A549 (cell line): ENCODE measurements around the gene CWC25. TPM values are rescaled to one million over a fixed set of nuclear protein-coding genes. Genes with fewer than 3 reads are reported as not detected.

Experiments used
- ATAC-seq, 2 experiments: fragments of 200-7000 bp in 1 of 2; fragments of >200 bp in 1 of 2; cut with Nextera tagmentation in 1 of 2; cut with Tn5 transposase in 1 of 2; 3 replicates each; pipeline versions ENCODE4 v1.8.0 to v1.9.1; 2018 to 2020; ENCODE audit warnings: mild to moderate bottlenecking in 1 of 2, moderate library complexity in 1 of 2
- CTCF ChIA-PET: fragments of 300-600 bp; sonication (Branson Sonifier 250); formaldehyde crosslinking; extraction: SDS; loops from one replicate; lab custom pipeline; 2021; ENCODE audit warnings: antibody characterized with exemption, inconsistent platforms; lab: Yijun Ruan, JAX
- POLR2A ChIA-PET: fragments of 350-600 bp; formaldehyde crosslinking; extraction: SDS; loops from one replicate; lab custom pipeline; 2021; ENCODE audit warnings: antibody characterized with exemption, inconsistent platforms; lab: Yijun Ruan, JAX
- DNase-seq, 2 experiments: peaks; one replicate each; pipeline versions ENCODE4 v3.0.0 to v3.0.0-alpha.2; 2011 to 2016; ENCODE audit warnings: low read depth in 1 of 2, low spot score in 1 of 2
- FAIRE-seq: peaks from 2 replicates; lab custom pipeline; 2011; peaks lifted over from hg19 to GRCh38; lab: Jason Lieb, UNC
- H3K27ac ChIP-seq, 2 experiments: fragments of >200 bp; sonication (Bioruptor Twin); formaldehyde crosslinking; 3 replicates each; pipeline ENCODE4 v1.5.1; 2016 to 2017
- H3K4me1 ChIP-seq: fragments of >200 bp; sonication (Bioruptor Twin); formaldehyde crosslinking; 3 replicates; pipeline ENCODE4 v1.6.1; 2016
- H3K4me2 ChIP-seq: fragments of >200 bp; sonication (Bioruptor Twin); formaldehyde crosslinking; 3 replicates; pipeline ENCODE4 v1.6.1; 2016
- H3K4me3 ChIP-seq: fragments of >200 bp; sonication (Bioruptor Twin); formaldehyde crosslinking; 3 replicates; pipeline ENCODE4 v1.5.1; 2016
- H3K9me3 ChIP-seq: fragments of >200 bp; sonication (Bioruptor Twin); formaldehyde crosslinking; 3 replicates; pipeline ENCODE4 v1.6.1; 2016
- CTCF ChIP-seq: fragments of >200 bp; sonication (Bioruptor Twin); formaldehyde crosslinking; IDR thresholded peaks from 3 replicates; pipeline ENCODE4 v1.5.1; 2016
- EHF ChIP-seq: fragments of 250-450 bp; sonication (Bioruptor Pico); IDR thresholded peaks from 2 replicates; pipeline ENCODE4 v1.5.0; 2020; ENCODE audit warnings: mild to moderate bottlenecking
- FOSB ChIP-seq: fragments of 250-450 bp; sonication (Bioruptor Pico); IDR thresholded peaks from 2 replicates; pipeline ENCODE4 v1.5.0; 2020; ENCODE audit warnings: mild to moderate bottlenecking, moderate library complexity
- FOSL2 ChIP-seq, 2 experiments: fragments of 450-650 bp in 1 of 2; fragments of >200 bp in 1 of 2; sonication (Bioruptor Twin) in 1 of 2; formaldehyde crosslinking; IDR thresholded peaks; 2 replicates each; pipeline versions ENCODE4 v1.5.0 to v1.6.1; 2016 to 2020; ENCODE audit warnings: mild to moderate bottlenecking in 1 of 2, moderate library complexity in 1 of 2
- FOXS1 ChIP-seq: fragments of 250-450 bp; sonication (Bioruptor Pico); IDR thresholded peaks from 2 replicates; pipeline ENCODE4 v1.5.0; 2020; ENCODE audit warnings: mild to moderate bottlenecking, moderate library complexity
- GATA3 ChIP-seq: IDR thresholded peaks from 2 replicates; pipeline ENCODE4 v1.6.1; 2012; ENCODE audit warnings: borderline replicate concordance
- HOXA7 ChIP-seq: fragments of 250-450 bp; sonication (Bioruptor Pico); IDR thresholded peaks from 2 replicates; pipeline ENCODE4 v1.5.0; 2020; ENCODE audit warnings: mild to moderate bottlenecking, moderate library complexity
- JUN ChIP-seq, 2 experiments: fragments of >200 bp; sonication (Bioruptor Twin); formaldehyde crosslinking; IDR thresholded peaks; 2 replicates in 1 of 2; 3 replicates in 1 of 2; pipeline ENCODE4 v1.6.1; 2016 to 2017
- MAFK ChIP-seq: fragments of 450-650 bp; IDR thresholded peaks from 2 replicates; pipeline ENCODE4 v1.6.1; 2014; ENCODE audit not compliant: partially characterized antibody
- MAZ ChIP-seq: fragments of 150-350 bp; IDR thresholded peaks from 2 replicates; pipeline ENCODE4 v1.6.1; 2014; ENCODE audit warnings: antibody characterized with exemption, low read depth, low read length, borderline replicate concordance
- PHF8 ChIP-seq: fragments of 200-600 bp; sonication (generic); IDR thresholded peaks from 2 replicates; pipeline ENCODE4 v1.6.1; 2016; ENCODE audit warnings: low read depth, mild to moderate bottlenecking, antibody characterized with exemption, moderate library complexity, borderline replicate concordance
- POLR2AphosphoS2 ChIP-seq: conservative IDR thresholded peaks from 2 replicates; pipeline ENCODE4 v1.6.1; 2012; ENCODE audit warnings: low read length, improper control_type of control experiment, inconsistent platforms
- RNF2 ChIP-seq: fragments of 200-600 bp; sonication (generic); IDR thresholded peaks from 2 replicates; pipeline ENCODE4 v1.6.1; 2016; ENCODE audit warnings: low read depth, mild to moderate bottlenecking, antibody characterized with exemption, moderate library complexity, borderline replicate concordance
- TFCP2L1 ChIP-seq: fragments of 250-450 bp; sonication (Bioruptor Pico); IDR thresholded peaks from 2 replicates; pipeline ENCODE4 v1.5.0; 2021; ENCODE audit warnings: mild to moderate bottlenecking
- ZNF302 ChIP-seq: fragments of 250-450 bp; sonication (Bioruptor Pico); IDR thresholded peaks from 2 replicates; pipeline ENCODE4 v1.9.0; 2021; ENCODE audit warnings: inconsistent platforms, mild to moderate bottlenecking, moderate library complexity
- ZSCAN20 ChIP-seq: fragments of 250-450 bp; sonication (Bioruptor Pico); IDR thresholded peaks from 2 replicates; pipeline ENCODE4 v1.8.0; 2022; ENCODE audit warnings: mild to moderate bottlenecking, moderate library complexity
- WGBS: methylation state at CpG from one replicate; pipeline ENCODE4 v1.1.6; 2017; ENCODE audit errors: missing lambda C conversion rate; 5-methylcytosine and 5-hydroxymethylcytosine counted together
- polyA plus RNA-seq, 4 experiments: library from polyadenylated mRNA; depleted of rRNA in 3 of 4; stranded (reverse); fragments of >200 nt; fragmentation: RNase III in 1 of 4; extraction: RNeasy Plus Mini Kit Qiagen cat#74134 plus additional on column Dnase treatment in 1 of 4; gene quantifications; 2 replicates in 3 of 4; 3 replicates in 1 of 4; pipeline ENCODE4 v1.2.3, GENCODE V29; 2011 to 2017
- TF ChIP-seq, protein P1 (sequence below): fragments of 200-600 bp; sonication (generic); IDR thresholded peaks from 2 replicates; pipeline ENCODE4 v1.6.1; 2016; ENCODE audit warnings: antibody characterized with exemption, mild to moderate bottlenecking, moderate library complexity
- TF ChIP-seq, protein P2 (sequence below): fragments of >200 bp; sonication (Bioruptor Twin); formaldehyde crosslinking; IDR thresholded peaks from 2 replicates; pipeline ENCODE4 v1.6.1; 2016
- TF ChIP-seq, protein P3 (sequence below): fragments of 250-450 bp; sonication (Bioruptor Pico); IDR thresholded peaks from 2 replicates; pipeline ENCODE4 v1.5.0; 2020; ENCODE audit warnings: low read depth, mild to moderate bottlenecking, moderate library complexity

The CWC25 gene
- polyA plus RNA-seq, 2 of the 4 experiments (the other 2 are of a cell fraction): 23.1 to 34.5 TPM

GRCh38 chr17:38850374-38850773 lies 25.3 kb upstream of the CWC25 start:
- no peak for DNase-seq
- no peaks in the 10 kb centered on the region for H3K9me3 ChIP-seq
- no peak overlapping the region for H3K27ac ChIP-seq
- CTCF ChIA-PET: no interaction called here
- TF ChIP-seq POLR2AphosphoS2 (0 out of 2 replicates have a peak, but pooled peaks have one; percentile 41), MAZ (no peak)
- TF ChIP-seq, all 56 proteins: peak for 1
- POLR2A ChIA-PET: no interaction called here
- ATAC-seq (no peak), FAIRE-seq (no peak)
- H3K4me2 ChIP-seq: peak overlapping the region; percentile 94
- WGBS: 82% methylated on average over 7 of the region's 7 CpGs
- peaks cover 24% of the 10 kb centered on the region for H3K4me1 ChIP-seq
- peak overlapping the region; percentile 87; the same call in 2 of the 3 replicates for H3K4me3 ChIP-seq

DNA sequence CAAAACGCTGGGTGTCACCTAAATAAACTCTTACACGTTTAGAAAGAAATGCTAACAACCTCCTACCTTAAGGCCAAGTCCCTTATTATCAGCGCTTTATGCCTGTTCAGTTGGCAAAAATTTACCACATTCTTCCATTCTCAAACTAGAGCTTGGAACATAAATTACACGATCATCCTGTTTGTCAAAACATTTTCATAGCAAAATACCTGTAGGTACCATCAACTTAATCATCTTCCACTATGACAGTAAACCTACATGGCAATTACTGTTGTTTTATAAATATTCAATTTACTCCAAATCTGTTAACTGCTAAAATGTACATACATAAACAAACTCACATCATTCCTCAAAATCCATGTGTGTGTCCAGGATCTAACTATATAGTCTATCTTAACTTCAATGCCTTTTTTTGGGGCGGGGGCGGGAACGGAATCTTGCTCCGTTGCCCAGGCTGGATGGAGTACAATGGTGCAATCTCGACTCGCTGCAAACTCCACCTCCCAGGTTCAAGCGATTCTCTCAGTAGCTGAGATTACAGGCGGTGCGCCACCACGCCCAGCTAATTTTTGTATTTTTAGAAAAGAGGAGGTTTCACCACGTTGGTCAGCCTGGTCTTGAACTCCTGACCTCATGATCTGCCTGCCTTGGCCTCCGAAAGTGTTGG lies 24.0 kb upstream of the CWC25 start:
- FAIRE-seq (no peak), DNase-seq (no peak), ATAC-seq (no peak)
- no peak overlapping the region for H3K4me3 ChIP-seq
- ChIA-PET POLR2A (interaction anchor here (1.0 to 1.9 kb wide), 3 partner anchors 19 to 304 kb away, joined by 3 to 12 read pairs (median 7); partner anchors contain the start of gene LASP1), CTCF (interaction anchor here (0.6 to 1.6 kb wide), 4 partner anchors 22 to 304 kb away, joined by 3 to 4 read pairs (median 3); no protein-coding TSS in a partner anchor)
- TF ChIP-seq RNF2 (no peak), EHF (CRISPR knock-in tag) (0 out of 2 replicates have a peak, but pooled peaks have one; percentile 67), TFCP2L1 (CRISPR knock-in tag) (no peak), FOSB (CRISPR knock-in tag) (peak; percentile 46; the same call in 1 of the 2 replicates), HOXA7 (CRISPR knock-in tag) (peak; percentile 84), GATA3 (peak; percentile 13; the same call in 1 of the 2 replicates)
- peaks cover 21% of the 10 kb centered on the region for H3K4me1 ChIP-seq
- 85% methylated on average over 16 of the region's 16 CpGs for whole genome bisulfite sequencing
- H3K9me3 ChIP-seq: no peaks in the 10 kb centered on the region
- no peak overlapping the region for H3K27ac ChIP-seq
- H3K4me2 ChIP-seq: 0 out of 3 replicates have a peak overlapping the region, but pooled peaks have one; percentile 3

GRCh38 chr17:38848557-38848891 lies 23.4 kb upstream of the CWC25 start:
- Histone ChIP-seq H3K4me3 (no peak overlapping the region), H3K9me3 (no peaks in the 10 kb centered on the region), H3K27ac (no peak overlapping the region), H3K4me2 (no peak overlapping the region), H3K4me1 (peaks cover 21% of the 10 kb centered on the region)
- POLR2A ChIA-PET: interaction anchor here (0.8 to 1.9 kb wide), 4 partner anchors 19 to 304 kb away, joined by 3 to 12 read pairs (median 5); partner anchors contain the start of gene LASP1
- ATAC-seq: no peak
- 90% methylated on average over 1 of the region's 1 CpG for WGBS
- FAIRE-seq: no peak
- CTCF ChIA-PET: interaction anchor here (0.9 to 1.6 kb wide), 3 partner anchors 23 to 304 kb away, joined by 3 to 4 read pairs (median 3); no protein-coding TSS in a partner anchor
- DNase-seq: no peak
- TF ChIP-seq ZNF302 (CRISPR knock-in tag) (no peak), JUN (IDR thresholded peaks at IDR 0.05) (0 out of 5 replicates have a peak, but pooled peaks of 1 of the 2 experiments have one; percentile 18), POLR2AphosphoS2 (0 out of 2 replicates have a peak, but pooled peaks have one; percentile 18), PHF8 (no peak)

GRCh38 chr17:38844261-38844757 lies 19.2 kb upstream of the CWC25 start:
- FAIRE-seq (no peak), ATAC-seq (peak in 1 of 2 experiments; percentile 3; a peak in 1 of 6 replicates), DNase-seq (no peak)
- Histone ChIP-seq H3K27ac (no peak overlapping the region), H3K4me2 (no peak overlapping the region), H3K4me1 (no peaks in the 10 kb centered on the region), H3K9me3 (no peaks in the 10 kb centered on the region), H3K4me3 (no peak overlapping the region)
- 77% methylated on average over 13 of the region's 13 CpGs for WGBS
- ChIA-PET POLR2A (interaction anchor here (0.6 to 3.1 kb wide), 5 partner anchors 9 to 206 kb away, joined by 3 to 18 read pairs (median 6); partner anchors contain the start of genes LASP1 and RPL23), CTCF (interaction anchor here (0.7 to 1.7 kb wide), 3 partner anchors 9 to 400 kb away, joined by 3 to 4 read pairs (median 4); partner anchors contain the start of gene RPL23)
- TF ChIP-seq FOXS1 (CRISPR knock-in tag): no peak
- TF ChIP-seq MAFK: no peak
- TF ChIP-seq, protein P1, sequence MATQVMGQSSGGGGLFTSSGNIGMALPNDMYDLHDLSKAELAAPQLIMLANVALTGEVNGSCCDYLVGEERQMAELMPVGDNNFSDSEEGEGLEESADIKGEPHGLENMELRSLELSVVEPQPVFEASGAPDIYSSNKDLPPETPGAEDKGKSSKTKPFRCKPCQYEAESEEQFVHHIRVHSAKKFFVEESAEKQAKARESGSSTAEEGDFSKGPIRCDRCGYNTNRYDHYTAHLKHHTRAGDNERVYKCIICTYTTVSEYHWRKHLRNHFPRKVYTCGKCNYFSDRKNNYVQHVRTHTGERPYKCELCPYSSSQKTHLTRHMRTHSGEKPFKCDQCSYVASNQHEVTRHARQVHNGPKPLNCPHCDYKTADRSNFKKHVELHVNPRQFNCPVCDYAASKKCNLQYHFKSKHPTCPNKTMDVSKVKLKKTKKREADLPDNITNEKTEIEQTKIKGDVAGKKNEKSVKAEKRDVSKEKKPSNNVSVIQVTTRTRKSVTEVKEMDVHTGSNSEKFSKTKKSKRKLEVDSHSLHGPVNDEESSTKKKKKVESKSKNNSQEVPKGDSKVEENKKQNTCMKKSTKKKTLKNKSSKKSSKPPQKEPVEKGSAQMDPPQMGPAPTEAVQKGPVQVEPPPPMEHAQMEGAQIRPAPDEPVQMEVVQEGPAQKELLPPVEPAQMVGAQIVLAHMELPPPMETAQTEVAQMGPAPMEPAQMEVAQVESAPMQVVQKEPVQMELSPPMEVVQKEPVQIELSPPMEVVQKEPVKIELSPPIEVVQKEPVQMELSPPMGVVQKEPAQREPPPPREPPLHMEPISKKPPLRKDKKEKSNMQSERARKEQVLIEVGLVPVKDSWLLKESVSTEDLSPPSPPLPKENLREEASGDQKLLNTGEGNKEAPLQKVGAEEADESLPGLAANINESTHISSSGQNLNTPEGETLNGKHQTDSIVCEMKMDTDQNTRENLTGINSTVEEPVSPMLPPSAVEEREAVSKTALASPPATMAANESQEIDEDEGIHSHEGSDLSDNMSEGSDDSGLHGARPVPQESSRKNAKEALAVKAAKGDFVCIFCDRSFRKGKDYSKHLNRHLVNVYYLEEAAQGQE: no peak
- TF ChIP-seq, protein P2, sequence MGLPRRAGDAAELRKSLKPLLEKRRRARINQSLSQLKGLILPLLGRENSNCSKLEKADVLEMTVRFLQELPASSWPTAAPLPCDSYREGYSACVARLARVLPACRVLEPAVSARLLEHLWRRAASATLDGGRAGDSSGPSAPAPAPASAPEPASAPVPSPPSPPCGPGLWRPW: no peak
- TF ChIP-seq, protein P3, sequence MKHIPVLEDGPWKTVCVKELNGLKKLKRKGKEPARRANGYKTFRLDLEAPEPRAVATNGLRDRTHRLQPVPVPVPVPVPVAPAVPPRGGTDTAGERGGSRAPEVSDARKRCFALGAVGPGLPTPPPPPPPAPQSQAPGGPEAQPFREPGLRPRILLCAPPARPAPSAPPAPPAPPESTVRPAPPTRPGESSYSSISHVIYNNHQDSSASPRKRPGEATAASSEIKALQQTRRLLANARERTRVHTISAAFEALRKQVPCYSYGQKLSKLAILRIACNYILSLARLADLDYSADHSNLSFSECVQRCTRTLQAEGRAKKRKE: no peak
- no peak for TF ChIP-seq FOSL2 (IDR thresholded peaks at IDR 0.05)
- no peak for TF ChIP-seq FOSL2 (CRISPR knock-in tag; IDR thresholded peaks at IDR 0.05)
- no peak for TF ChIP-seq FOSB (CRISPR knock-in tag)
- TF ChIP-seq CTCF: no peak
- no peak for TF ChIP-seq RNF2
- no peak for TF ChIP-seq GATA3
- TF ChIP-seq ZSCAN20 (CRISPR knock-in tag): no peak
